Measurements from ENCODE around the gene RPRD1B.

The RPRD1B gene

DNA sequence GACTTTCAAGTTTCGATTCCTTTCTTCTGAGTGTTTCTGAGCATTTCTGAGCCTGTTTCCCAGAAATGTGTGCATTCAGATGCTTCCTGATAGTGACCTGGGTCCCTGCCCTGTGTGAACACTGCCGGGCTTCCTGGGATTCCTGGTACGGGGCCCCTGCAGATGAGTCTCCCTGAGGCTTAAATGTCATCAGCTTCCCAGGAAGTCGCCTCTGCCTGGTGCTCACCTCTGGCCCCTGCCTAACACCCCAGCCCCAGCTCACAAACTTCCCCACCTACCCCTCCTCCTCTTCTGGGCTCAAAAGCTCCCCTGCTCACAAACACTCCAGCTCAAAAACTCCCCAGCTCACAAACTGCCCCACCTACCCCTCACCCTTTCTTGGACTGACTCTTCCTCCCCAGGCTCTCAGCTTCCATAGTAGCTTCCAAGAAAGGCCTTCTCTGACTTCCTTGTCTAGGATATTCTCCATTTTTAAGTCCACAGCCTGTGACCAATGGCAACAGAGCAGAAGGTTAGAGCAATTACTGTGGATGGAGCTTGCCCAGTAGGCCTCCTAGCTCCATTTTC, 89.6 kb downstream of the RPRD1B start:
- TF ChIP-seq, protein P1, sequence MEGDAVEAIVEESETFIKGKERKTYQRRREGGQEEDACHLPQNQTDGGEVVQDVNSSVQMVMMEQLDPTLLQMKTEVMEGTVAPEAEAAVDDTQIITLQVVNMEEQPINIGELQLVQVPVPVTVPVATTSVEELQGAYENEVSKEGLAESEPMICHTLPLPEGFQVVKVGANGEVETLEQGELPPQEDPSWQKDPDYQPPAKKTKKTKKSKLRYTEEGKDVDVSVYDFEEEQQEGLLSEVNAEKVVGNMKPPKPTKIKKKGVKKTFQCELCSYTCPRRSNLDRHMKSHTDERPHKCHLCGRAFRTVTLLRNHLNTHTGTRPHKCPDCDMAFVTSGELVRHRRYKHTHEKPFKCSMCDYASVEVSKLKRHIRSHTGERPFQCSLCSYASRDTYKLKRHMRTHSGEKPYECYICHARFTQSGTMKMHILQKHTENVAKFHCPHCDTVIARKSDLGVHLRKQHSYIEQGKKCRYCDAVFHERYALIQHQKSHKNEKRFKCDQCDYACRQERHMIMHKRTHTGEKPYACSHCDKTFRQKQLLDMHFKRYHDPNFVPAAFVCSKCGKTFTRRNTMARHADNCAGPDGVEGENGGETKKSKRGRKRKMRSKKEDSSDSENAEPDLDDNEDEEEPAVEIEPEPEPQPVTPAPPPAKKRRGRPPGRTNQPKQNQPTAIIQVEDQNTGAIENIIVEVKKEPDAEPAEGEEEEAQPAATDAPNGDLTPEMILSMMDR (conservative IDR thresholded peaks at IDR 0.05; ENCODE audit: control insufficient read depth, insufficient read depth, low read depth, low read length) = no peak
- H3K4me3 ChIP-seq (ENCODE audit: control insufficient read depth, low read depth, low read length) = no peak overlapping the region
- no peak for DNase-seq (ENCODE audit: low read depth)

DNA sequence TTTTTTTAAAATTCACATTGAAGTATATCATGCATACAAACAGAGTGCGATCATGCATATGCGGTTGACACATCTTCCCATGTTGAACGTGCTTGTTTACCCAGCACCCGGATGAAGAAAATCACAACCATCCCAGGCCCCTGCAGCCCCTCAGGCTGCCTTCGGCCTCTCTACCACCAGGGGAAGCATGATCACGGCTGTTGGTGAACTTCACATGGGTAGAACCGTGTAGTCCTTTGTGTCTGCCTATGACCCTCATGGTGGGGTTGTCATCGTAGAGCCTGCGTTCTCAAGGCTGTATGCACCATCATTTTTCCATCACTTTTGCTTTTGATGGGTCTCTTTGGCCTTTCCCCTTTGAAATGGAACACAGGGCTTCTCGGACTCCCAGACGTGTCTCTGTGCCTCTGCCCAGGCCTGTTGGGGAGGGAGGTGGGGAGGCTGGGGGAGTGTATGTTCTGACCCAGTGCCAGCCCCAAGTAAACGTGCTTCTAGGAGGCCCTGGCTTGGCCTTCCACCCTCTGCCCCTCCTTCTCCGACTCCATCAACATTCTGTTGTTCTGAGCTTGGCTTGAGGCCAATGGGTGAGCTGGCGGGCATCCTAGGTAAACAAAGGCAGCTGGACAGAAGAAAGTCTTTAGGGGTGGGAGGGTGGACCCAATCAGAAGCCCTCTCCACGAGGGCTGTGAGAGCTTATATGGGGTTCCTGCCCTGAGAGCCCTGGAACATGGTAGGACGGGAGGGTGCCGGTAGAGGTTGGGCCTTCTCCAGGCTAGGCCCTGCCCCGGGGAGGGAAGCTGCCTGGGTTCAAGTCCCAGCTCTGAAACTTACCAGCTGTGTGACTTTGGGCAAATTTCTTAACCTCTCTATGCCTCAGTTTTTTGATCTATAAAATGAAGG, 91.9 kb downstream of the RPRD1B start:
- peak; percentile 21 for DNase-seq (ENCODE audit: low read depth)
- TF ChIP-seq, protein P1 (conservative IDR thresholded peaks at IDR 0.05; ENCODE audit: control insufficient read depth, insufficient read depth, low read depth, low read length) = no peak
- H3K4me3 ChIP-seq (ENCODE audit: control insufficient read depth, low read depth, low read length) = no peak overlapping the region

DNA sequence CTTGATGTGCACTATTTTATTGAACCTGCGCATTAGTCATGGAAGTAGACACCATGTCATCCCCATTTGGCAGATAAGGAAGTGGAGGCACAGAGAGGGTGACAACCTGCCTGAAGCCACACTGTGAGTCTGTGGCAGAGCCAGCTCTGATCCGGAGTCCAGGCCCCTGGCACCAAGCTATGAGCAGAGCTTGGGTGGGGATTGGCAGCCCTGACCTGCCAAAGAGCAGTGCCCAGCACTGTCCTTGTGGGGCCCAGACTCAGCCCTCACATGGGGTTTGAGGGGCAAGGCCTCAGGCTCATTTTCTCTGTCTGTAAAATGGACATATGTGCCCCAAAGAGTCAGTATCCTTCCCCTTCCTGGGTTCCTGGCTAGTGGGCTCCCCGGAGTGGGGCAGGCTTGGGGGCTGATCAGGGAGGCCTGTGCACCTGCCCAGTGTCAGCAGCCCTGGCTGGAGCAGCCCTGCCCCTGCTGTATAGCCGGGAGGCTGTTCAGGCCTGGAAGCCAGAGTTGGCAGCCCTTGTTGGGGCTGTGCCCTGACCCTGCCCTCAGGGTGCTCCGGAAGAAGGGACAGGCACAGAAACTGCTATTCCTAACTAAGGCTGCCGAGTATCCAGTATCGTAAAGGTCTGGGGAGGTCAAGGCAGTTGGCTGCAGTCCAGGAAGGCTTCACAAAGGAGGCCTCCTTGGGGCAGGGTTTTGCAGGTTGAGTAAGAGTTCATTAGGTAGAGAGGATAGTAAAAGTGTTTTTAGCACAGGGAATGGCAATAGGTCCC, 92.8 kb downstream of the RPRD1B start:
- no peak overlapping the region for H3K4me3 ChIP-seq (ENCODE audit: control insufficient read depth, low read depth, low read length)
- no peak for DNase-seq (ENCODE audit: low read depth)
- TF ChIP-seq, protein P1 (conservative IDR thresholded peaks at IDR 0.05; ENCODE audit: control insufficient read depth, insufficient read depth, low read depth, low read length) = no peak

DNA sequence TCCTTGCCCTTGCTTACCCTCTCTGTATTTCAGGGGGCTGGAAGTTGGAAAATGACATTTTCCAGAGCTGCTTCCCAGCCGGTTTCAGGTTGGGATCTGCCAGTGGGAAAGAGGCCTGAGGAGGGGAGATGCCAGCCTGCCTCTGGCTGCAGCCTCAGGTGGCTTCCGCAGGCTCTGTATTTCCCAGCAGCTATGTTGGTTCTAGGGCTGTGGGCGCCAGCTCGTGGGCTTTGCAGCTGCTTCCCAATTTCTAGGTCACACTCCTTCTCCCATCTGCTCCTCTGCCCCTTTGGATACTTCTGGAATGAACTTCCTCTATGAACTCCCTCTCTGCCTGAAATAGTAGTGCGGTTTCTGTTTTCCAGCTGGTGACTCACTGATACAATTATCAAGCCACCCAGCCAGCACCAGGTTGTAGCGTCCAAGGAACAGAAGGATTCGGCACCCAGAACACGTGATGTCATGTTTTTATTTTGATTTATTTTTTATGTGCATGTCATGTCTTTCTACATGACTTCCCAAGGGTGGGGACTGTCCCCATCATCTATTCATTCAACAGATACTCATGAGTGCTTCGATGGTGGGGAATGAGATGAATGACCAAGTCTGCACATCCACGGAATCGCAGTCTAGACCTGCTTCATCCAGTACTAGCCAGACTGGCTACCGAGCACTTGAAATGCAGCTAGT, 93.5 kb downstream of the RPRD1B start:
- H3K4me3 ChIP-seq (ENCODE audit: control insufficient read depth, low read depth, low read length) = no peak overlapping the region
- peak; percentile 71 for DNase-seq (ENCODE audit: low read depth)
- TF ChIP-seq, protein P1 (conservative IDR thresholded peaks at IDR 0.05; ENCODE audit: control insufficient read depth, insufficient read depth, low read depth, low read length) = no peak

DNA sequence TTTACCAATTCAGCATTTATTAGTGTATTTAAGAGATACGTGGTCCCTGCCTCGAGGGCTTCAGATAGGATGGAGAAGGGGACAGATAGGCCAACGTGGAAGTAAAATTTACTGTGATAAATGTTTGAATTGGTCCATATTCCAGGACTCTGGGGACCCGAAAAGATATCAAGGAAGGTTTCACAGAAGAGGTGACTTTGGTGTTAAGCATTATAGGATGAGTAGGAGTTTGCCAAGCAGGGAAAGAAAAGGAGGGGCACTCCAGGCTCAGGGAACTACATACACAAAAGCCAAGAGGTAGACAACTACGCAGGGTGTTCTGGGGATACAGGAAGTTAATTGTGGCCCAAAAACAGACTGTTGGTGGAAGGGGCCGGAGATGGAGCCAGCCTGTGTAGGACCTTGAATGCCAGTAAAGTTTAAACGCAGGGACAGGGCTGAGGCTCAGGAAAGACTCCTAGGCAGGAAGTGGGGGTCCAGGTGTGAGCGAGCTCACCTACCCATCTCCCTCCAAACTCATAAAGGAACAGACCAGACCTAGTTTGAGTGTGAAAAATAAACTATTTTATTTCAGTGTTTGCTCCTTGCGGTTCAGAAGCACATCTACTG, 94.5 kb downstream of the RPRD1B start:
- H3K4me3 ChIP-seq (ENCODE audit: control insufficient read depth, low read depth, low read length) = no peak overlapping the region
- TF ChIP-seq, protein P1 (conservative IDR thresholded peaks at IDR 0.05; ENCODE audit: control insufficient read depth, insufficient read depth, low read depth, low read length) = no peak
- no peak for DNase-seq (ENCODE audit: low read depth)

DNA sequence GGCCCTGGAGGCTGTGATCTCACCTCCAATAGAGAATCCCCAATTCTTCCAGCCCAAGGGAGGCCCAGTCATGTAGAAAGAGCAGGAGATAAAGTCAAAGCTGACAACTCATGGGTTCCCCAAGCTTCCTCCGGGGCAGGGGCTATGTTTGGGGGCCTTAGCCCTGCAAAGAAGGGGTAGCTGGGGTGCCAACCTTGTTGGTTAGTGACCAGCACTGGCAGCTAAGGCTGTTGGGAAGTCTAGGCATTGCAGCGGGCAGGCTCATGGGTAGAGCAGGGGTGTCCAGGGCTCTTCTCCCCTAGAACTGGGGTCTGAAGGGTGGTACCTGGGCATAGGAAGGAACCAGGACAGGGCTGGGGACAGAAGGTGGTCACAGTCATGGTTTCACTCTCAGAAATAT, 95.1 kb downstream of the RPRD1B start:
- no peak overlapping the region for H3K4me3 ChIP-seq (ENCODE audit: control insufficient read depth, low read depth, low read length)
- DNase-seq (ENCODE audit: low read depth) = no peak
- TF ChIP-seq, protein P1 (conservative IDR thresholded peaks at IDR 0.05; ENCODE audit: control insufficient read depth, insufficient read depth, low read depth, low read length) = no peak

Measured in fibroblast of mammary gland (primary cell).